ENCODE results near the gene ZMYND8. TPM values are rescaled to one million over a fixed set of nuclear protein-coding genes. Genes with fewer than 3 reads are reported as not detected.

Gene ZMYND8
- total and polyA plus RNA-seq, 2 of the 4 experiments (the other 2 are of a cell fraction), result 24.0 to 28.2 TPM

DNA sequence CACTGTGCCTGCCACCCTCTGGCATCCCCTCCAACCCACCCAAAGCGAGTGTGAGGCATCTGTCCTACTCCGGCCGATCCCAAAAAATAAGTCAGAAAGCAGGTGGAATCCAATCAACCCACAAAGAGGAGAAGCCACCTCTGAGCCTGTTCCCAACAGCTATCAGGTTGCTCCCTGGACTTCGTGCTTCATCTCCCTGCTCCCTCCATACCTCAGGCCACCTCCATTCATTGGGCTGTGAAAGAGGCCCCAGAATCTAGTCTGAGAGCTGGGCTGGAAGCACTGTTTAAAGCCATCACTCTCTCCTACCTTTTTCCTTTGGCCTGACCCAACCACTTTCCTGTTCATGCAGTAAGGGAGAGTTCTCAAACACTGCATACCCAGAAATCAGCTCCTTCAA lies 106.1 kb downstream of the ZMYND8 start:
- Histone ChIP-seq H4K20me1 (ENCODE audit: insufficient read depth, low read length) (no peaks in the 10 kb centered on the region), H4K5ac (ENCODE audit: low read depth, low read length) (no peak overlapping the region), H3K36me3 (ENCODE audit: control insufficient read depth, insufficient read depth, low read length) (peaks cover 28% of the 10 kb centered on the region), H2AK9ac (replicated peaks; ENCODE audit: low read depth, low read length, poor library complexity) (no peak overlapping the region), H3K9ac (ENCODE audit: low read depth, low read length) (no peak overlapping the region), H3K4me3 (ENCODE audit: insufficient read depth, low read depth, low read length) (no peak overlapping the region), H3K23ac (ENCODE audit: low read depth, low read length) (no peak overlapping the region), H3K4me1 (ENCODE audit: control insufficient read depth, insufficient read depth, low read length) (peaks cover 14% of the 10 kb centered on the region), H2BK20ac (ENCODE audit: low read depth, low read length) (no peak overlapping the region), H2BK5ac (ENCODE audit: low read depth, low read length, poor library complexity, severe bottlenecking) (no peak overlapping the region), H2BK120ac (ENCODE audit: low read depth, low read length) (no peak overlapping the region), H3K27ac (ENCODE audit: insufficient read depth, low read length) (no peak overlapping the region), H4K8ac (ENCODE audit: low read depth in 2 of 2, low read length in 2 of 2) (no peak overlapping the region), H3K56ac (ENCODE audit: extremely low read depth, insufficient read depth, low read length) (no peak overlapping the region), H3K18ac (ENCODE audit: low read depth, low read length) (no peak overlapping the region), H3K4me2 (ENCODE audit: low read depth, low read length) (no peak overlapping the region), H2BK15ac (ENCODE audit: low read depth, low read length) (no peak overlapping the region), H4K91ac (ENCODE audit: insufficient read depth, low read depth, low read length) (no peak overlapping the region), H3K9me1 (ENCODE audit: insufficient read depth, low read length) (peaks cover 9% of the 10 kb centered on the region), H2AK5ac (ENCODE audit: low read depth, low read length) (no peak overlapping the region), H3K9me3 (ENCODE audit: control insufficient read depth, insufficient read depth, low read length) (no peaks in the 10 kb centered on the region), H3K4ac (ENCODE audit: low read depth, low read length) (no peak overlapping the region), H3K79me1 (ENCODE audit: low read depth in 1 of 2, low read length in 2 of 2) (peaks cover 53 to 68% of the 10 kb centered on the region in 2 experiments), H2AFZ (replicated peaks; ENCODE audit: low read length, poor library complexity) (no peak overlapping the region), H3K27me3 (ENCODE audit: control insufficient read depth, insufficient read depth, low read length) (no peaks in the 10 kb centered on the region), H3K14ac (replicated peaks; ENCODE audit: low read depth, low read length) (no peak overlapping the region)
- 100% methylated on average over 1 of the region's 4 CpGs; no CpG with 5 or more reads in 1 of the 2 experiments for WGBS, 2 experiments (ENCODE audit: extremely low coverage in 2 of 2, insufficient read length in 1 of 2)
- BruUV-seq (replicated peaks), result no TSS peak
- TF ChIP-seq POLR2A (IDR thresholded peaks at IDR 0.05; ENCODE audit: low read depth, low read length), result no peak
- TF ChIP-seq, protein P1, sequence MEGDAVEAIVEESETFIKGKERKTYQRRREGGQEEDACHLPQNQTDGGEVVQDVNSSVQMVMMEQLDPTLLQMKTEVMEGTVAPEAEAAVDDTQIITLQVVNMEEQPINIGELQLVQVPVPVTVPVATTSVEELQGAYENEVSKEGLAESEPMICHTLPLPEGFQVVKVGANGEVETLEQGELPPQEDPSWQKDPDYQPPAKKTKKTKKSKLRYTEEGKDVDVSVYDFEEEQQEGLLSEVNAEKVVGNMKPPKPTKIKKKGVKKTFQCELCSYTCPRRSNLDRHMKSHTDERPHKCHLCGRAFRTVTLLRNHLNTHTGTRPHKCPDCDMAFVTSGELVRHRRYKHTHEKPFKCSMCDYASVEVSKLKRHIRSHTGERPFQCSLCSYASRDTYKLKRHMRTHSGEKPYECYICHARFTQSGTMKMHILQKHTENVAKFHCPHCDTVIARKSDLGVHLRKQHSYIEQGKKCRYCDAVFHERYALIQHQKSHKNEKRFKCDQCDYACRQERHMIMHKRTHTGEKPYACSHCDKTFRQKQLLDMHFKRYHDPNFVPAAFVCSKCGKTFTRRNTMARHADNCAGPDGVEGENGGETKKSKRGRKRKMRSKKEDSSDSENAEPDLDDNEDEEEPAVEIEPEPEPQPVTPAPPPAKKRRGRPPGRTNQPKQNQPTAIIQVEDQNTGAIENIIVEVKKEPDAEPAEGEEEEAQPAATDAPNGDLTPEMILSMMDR (conservative IDR thresholded peaks at IDR 0.05; ENCODE audit: low read depth, low read length), result no peak
- DNase-seq, result no peak
- ChIA-PET CTCF (no interaction called here), POLR2A (ENCODE audit: unreplicated experiment) (no interaction called here)
- dilution Hi-C loops (cut with HindIII; ENCODE audit: low sequenced_read_pairs, unreplicated experiment), result loop anchor here (25.0 kb wide), 1 partner anchor 137 kb away; no protein-coding TSS in a partner anchor
- intact Hi-C loops (cut with micrococcal nuclease), result no loop called here
- ATAC-seq (ENCODE audit: low read depth), result no peak
- in situ Hi-C loops (cut with MboI; ENCODE audit: low sequenced_read_pairs), result no loop called here

All from IMR-90 (cell line).